Thymus (tissue), 11 donors: Measurements from ENCODE around the gene CRCP. TPM values are rescaled to one million over a fixed set of nuclear protein-coding genes. Genes with fewer than 3 reads are reported as not detected.

Experiments used
- DNase-seq, 9 donors: peaks; one replicate each; pipeline ENCODE4 v3.0.0-alpha.2; 2013; ENCODE audit warnings: low spot score in 9 of 9, low read depth in 6 of 9, missing footprints in 1 of 9
- H3K27ac ChIP-seq, 2 donors: one replicate each; pipeline ENCODE4 v1.5.1; 2013; ENCODE audit warnings: control low read depth in 1 of 2, low read depth in 1 of 2, low read length in 1 of 2, mild to moderate bottlenecking in 1 of 2, moderate library complexity in 1 of 2
- H3K27me3 ChIP-seq, 2 donors: one replicate each; pipeline ENCODE4 v1.5.1; 2013; ENCODE audit warnings: low read length in 1 of 2; ENCODE audit not compliant: control insufficient read depth in 2 of 2, insufficient read depth in 1 of 2
- H3K36me3 ChIP-seq, 2 donors: one replicate each; pipeline ENCODE4 v1.5.1; 2013; ENCODE audit warnings: low read length in 1 of 2, mild to moderate bottlenecking in 1 of 2, moderate library complexity in 1 of 2; ENCODE audit not compliant: control insufficient read depth in 2 of 2, insufficient read depth in 2 of 2
- H3K4me1 ChIP-seq, 2 donors: one replicate each; pipeline ENCODE4 v1.5.1; 2013; ENCODE audit warnings: low read length in 2 of 2; ENCODE audit not compliant: control insufficient read depth in 2 of 2, insufficient read depth in 2 of 2
- H3K4me3 ChIP-seq, 2 donors: one replicate each; pipeline ENCODE4 v1.5.1; 2013; ENCODE audit warnings: low read length in 2 of 2, control low read depth in 1 of 2, mild to moderate bottlenecking in 1 of 2
- H3K9me3 ChIP-seq, 2 donors: one replicate each; pipeline ENCODE4 v1.5.1; 2013; ENCODE audit warnings: low read length in 1 of 2, mild to moderate bottlenecking in 1 of 2; ENCODE audit not compliant: control insufficient read depth in 2 of 2, insufficient read depth in 1 of 2
- WGBS: extraction: QIAGEN DNeasy Blood & Tissue Kit; methylation state at CpG from one replicate; pipeline ENCODE4 v1.1.7; 2013; 5-methylcytosine and 5-hydroxymethylcytosine counted together
- polyA plus RNA-seq: library from polyadenylated mRNA; stranded (reverse); fragments of 200-250 nt; gene quantifications from one replicate; pipeline ENCODE4 v1.2.3, GENCODE V29; 2013
- total RNA-seq: library from RNA; stranded (reverse); fragments of 120-200 nt; gene quantifications from one replicate; pipeline ENCODE4 v1.2.4, GENCODE V29; 2013
- donor health status: healthy.

CRCP gene
- total and polyA plus RNA-seq, 2 donors = 18.8 to 23.6 TPM

DNA sequence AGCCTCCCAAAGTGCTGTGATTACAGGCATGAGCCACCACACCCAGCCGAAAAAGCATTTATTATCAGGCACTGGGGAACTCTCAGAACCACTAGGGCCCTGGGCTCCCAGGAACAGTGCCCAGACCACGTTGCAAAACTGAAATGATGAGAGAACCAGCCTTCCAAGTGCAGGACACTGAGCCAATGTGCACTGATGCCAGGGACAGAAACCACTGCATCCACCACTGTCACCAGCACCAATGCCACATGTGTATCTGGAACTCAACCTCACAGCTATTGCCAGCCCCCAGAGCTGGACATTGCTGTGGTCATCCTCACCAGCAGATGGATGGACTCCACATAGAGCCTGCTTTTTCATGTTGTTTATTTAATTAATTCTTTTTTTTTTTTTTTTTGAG lies 62.3 kb downstream of the CRCP start:
- WGBS = 89% methylated on average over 2 of the region's 2 CpGs
- no peak overlapping the region for H3K4me3 ChIP-seq
- H3K9me3 ChIP-seq = no peaks in the 10 kb centered on the region
- H3K27me3 ChIP-seq = no peaks in the 10 kb centered on the region
- H3K4me1 ChIP-seq = no peaks in the 10 kb centered on the region
- DNase-seq = no peak
- no peak overlapping the region for H3K27ac ChIP-seq
- H3K36me3 ChIP-seq = no peaks in the 10 kb centered on the region

DNA sequence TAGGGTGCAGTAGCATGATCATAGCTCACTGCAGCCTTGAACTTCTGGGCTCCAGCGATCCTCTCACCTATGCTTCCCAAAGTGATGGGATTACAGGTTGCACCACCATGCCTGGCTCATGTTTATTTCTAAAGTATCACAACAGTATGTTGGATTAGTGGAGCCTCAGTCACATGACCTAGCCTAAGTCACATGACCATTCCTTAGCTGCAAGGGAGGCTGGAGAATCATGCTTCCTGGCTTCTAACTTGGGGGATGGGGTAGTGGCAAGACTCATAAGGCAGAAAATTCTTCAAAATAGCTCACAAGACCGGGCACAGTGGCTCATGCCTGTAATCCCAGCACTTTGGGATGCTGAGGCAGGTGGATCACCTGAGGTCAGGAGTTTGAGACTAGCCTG lies 63.6 kb downstream of the CRCP start:
- H3K4me3 ChIP-seq = no peak overlapping the region
- H3K9me3 ChIP-seq = no peaks in the 10 kb centered on the region
- no peaks in the 10 kb centered on the region for H3K27me3 ChIP-seq
- no peaks in the 10 kb centered on the region for H3K36me3 ChIP-seq
- no peak overlapping the region for H3K27ac ChIP-seq
- 98% methylated on average over 2 of the region's 2 CpGs for WGBS
- DNase-seq = no peak
- no peaks in the 10 kb centered on the region for H3K4me1 ChIP-seq

DNA sequence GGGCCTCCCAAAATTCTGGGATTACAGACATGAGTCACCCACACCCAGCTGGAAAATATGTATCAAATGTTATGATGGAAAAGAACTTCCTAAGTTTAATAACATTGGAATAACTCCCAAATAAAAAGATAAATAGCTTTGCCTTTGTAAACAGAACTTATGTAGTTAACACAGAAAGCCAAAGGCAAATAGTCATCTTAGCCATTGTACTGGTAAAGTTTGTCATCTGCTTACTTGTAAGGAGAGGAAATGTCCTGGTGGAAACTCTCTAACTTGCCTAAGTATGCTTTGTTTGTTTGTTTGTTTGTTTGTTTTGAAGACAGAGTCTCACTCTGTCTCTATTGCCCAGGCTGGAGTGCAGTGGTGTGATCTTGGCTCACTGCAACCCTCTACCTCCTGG lies 66.7 kb downstream of the CRCP start:
- no peak overlapping the region for H3K27ac ChIP-seq
- H3K4me1 ChIP-seq = no peaks in the 10 kb centered on the region
- no peak for DNase-seq
- H3K27me3 ChIP-seq = no peaks in the 10 kb centered on the region
- no peaks in the 10 kb centered on the region for H3K9me3 ChIP-seq
- H3K4me3 ChIP-seq = no peak overlapping the region
- H3K36me3 ChIP-seq = no peaks in the 10 kb centered on the region

DNA sequence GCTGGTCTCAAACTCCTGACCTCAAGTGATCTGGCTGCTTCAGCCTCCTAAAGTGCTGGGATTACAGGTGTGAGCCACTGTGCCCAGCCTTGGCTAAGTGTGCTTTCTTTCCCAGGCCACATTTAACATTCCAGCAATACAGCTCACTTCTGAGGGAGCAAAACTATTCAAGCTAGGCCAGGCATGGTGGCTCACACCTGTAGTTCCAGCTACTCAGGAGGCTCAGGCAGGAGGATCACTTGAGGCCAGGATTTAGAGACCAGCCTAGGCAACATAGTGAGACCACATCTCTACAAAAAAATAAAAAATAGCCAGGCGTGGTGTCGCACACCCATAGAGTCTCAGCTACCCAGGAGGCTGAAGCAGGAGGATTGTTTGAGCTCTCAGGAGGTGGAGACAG lies 67.2 kb downstream of the CRCP start:
- no peaks in the 10 kb centered on the region for H3K9me3 ChIP-seq
- H3K36me3 ChIP-seq = no peaks in the 10 kb centered on the region
- WGBS = 97% methylated on average over 2 of the region's 2 CpGs
- DNase-seq = no peak
- no peaks in the 10 kb centered on the region for H3K27me3 ChIP-seq
- no peak overlapping the region for H3K4me3 ChIP-seq
- no peaks in the 10 kb centered on the region for H3K4me1 ChIP-seq
- H3K27ac ChIP-seq = no peak overlapping the region

DNA sequence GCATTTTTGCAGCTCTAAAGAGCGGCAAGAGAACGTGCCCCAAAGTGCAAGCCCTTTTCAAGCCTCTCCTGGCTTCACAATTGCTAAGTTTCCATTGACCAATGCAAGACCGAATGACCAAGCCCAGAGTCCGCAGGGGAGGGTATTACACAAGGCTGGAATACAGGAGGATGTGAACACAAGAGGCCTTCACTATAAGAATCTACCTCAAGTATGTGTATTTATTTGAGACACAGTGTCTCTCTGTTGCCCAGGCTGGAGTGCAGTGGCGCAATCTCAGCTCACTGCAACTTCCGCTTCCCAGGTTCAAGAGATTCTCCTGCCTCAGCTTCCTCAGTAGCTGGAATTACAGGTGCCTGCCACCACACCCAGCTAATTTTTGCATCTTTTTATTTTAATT lies 68.3 kb downstream of the CRCP start:
- no peaks in the 10 kb centered on the region for H3K36me3 ChIP-seq
- 96% methylated on average over 6 of the region's 6 CpGs for WGBS
- no peaks in the 10 kb centered on the region for H3K27me3 ChIP-seq
- H3K4me3 ChIP-seq = no peak overlapping the region
- no peaks in the 10 kb centered on the region for H3K9me3 ChIP-seq
- no peak overlapping the region for H3K27ac ChIP-seq
- no peak for DNase-seq
- no peaks in the 10 kb centered on the region for H3K4me1 ChIP-seq

DNA sequence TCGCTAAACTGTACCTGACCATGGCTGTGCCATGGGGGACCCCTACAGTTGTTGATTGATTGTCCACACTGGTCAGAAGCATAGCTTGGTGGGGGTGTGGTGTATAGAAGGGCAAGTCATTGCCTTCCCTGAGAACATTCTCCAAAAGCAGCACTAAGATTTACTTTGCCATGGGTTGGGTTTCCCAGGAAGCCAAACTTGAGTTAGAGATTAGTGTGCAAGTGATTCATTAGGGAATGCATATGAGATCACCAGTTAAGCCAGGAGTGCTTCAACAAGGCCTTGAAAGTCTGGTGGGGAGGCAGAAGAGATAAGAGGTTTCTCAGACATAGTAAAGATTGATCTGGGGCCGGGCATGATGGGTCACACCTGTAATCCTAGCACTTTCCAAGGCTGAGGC lies 69.1 kb downstream of the CRCP start:
- Histone ChIP-seq H3K9me3 (no peaks in the 10 kb centered on the region), H3K27ac (no peak overlapping the region), H3K4me1 (no peaks in the 10 kb centered on the region), H3K36me3 (no peaks in the 10 kb centered on the region), H3K4me3 (no peak overlapping the region), H3K27me3 (no peaks in the 10 kb centered on the region)
- WGBS = 98% methylated on average over 2 of the region's 2 CpGs
- DNase-seq = no peak

DNA sequence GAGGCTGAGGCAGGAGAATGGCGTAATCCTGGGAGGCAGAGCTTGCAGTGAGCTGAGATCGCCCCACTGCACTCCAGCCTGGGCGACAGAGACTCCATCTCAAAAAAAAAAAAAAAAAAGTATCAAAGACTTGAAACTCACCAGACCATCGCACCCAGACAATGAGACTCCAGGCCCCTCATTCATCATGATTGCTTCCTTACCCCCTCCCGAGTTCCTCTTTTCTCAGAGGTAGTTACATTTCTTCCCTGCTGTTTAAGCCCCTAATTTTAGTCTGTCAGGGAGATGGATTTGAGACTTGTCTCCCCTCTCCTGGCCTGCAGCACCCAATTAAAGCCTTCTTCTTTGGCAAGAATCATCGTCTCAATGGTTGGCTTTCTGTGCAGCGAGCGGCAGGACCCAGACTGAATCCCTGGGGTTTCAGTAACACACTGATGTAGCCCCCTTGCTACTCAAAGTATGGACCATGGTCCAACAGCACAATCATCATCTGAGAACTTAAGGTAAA lies 71.1 kb downstream of the CRCP start:
- no peaks in the 10 kb centered on the region for H3K36me3 ChIP-seq
- DNase-seq = no peak
- no peaks in the 10 kb centered on the region for H3K4me1 ChIP-seq
- H3K4me3 ChIP-seq = no peak overlapping the region
- H3K27me3 ChIP-seq = no peaks in the 10 kb centered on the region
- 95% methylated on average over 8 of the region's 8 CpGs for WGBS
- H3K27ac ChIP-seq = no peak overlapping the region
- H3K9me3 ChIP-seq = no peaks in the 10 kb centered on the region

DNA sequence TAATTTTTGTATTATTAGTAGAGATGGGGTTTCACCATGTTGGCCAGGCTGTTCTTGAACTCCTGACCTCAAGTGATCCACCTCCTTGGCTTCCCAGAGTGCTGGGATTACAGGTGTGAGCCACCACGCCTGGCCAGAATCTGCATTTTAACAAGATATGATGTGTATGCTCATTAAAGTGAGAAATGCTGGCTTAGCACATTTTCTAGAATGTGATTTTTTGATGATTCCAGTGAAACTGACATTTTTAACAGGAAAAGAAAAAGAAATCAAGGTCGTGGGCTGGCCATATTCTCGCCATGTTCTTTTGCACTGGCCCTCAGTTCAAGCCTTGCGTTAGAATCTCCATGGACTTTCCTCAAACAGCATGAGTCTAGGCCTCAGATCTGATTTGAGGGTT lies 72.3 kb downstream of the CRCP start:
- no peaks in the 10 kb centered on the region for H3K27me3 ChIP-seq
- no peaks in the 10 kb centered on the region for H3K36me3 ChIP-seq
- H3K4me1 ChIP-seq = no peaks in the 10 kb centered on the region
- no peak overlapping the region for H3K4me3 ChIP-seq
- no peak for DNase-seq
- WGBS = 96% methylated on average over 4 of the region's 4 CpGs
- no peaks in the 10 kb centered on the region for H3K9me3 ChIP-seq
- H3K27ac ChIP-seq = no peak overlapping the region

DNA sequence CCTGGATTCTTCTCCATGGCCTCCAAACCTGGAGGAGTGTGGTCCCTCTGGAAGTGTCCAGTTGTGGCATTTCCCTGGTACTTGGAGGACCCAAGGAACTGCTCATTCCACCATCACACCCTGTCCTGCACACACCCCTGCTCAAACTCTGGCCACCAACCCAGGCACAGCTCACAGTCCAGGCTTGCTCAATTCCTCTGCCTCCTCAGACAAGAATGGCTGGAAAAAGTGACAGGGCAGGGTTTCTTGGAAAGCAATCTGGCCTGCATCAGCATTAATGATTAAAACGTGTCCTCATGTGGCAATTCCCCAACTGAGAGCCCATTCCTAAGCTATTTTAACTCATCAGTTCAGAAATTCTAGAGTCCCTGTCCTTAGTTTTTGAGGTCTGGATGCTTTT lies 73.3 kb downstream of the CRCP start:
- no peak overlapping the region for H3K27ac ChIP-seq
- no peaks in the 10 kb centered on the region for H3K4me1 ChIP-seq
- no peak overlapping the region for H3K4me3 ChIP-seq
- DNase-seq = no peak
- 81% methylated on average over 1 of the region's 1 CpG for WGBS
- H3K27me3 ChIP-seq = no peaks in the 10 kb centered on the region
- no peaks in the 10 kb centered on the region for H3K36me3 ChIP-seq
- H3K9me3 ChIP-seq = no peaks in the 10 kb centered on the region

DNA sequence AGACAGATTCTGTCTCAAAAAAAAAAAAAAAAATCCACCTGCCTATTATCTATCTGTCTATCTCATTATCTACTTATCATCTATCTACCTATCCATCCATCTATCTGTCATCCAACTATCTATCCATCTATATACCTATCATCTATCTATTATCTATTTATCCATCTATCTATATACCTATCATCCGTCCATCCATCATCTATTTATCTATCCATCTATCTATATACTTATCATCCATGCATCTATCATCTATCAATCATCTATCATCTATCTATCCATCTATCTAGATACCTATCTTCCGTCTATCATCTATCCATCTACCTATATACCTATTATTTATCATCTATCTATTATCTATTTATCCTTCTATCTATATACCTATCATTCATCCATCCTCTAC lies 74.0 kb downstream of the CRCP start:
- Histone ChIP-seq H3K27me3 (no peaks in the 10 kb centered on the region), H3K27ac (no peak overlapping the region), H3K4me1 (no peaks in the 10 kb centered on the region), H3K9me3 (no peaks in the 10 kb centered on the region), H3K4me3 (no peak overlapping the region), H3K36me3 (no peaks in the 10 kb centered on the region)
- WGBS = 96% methylated on average over 2 of the region's 2 CpGs
- no peak for DNase-seq
